ENCODE data around the gene ATP8A2. TPM values are rescaled to one million over a fixed set of nuclear protein-coding genes. Genes with fewer than 3 reads are reported as not detected.
A peak's percentile ranks its signal among the peaks of the same experiment; 100 is the strongest.

Gene ATP8A2
- total RNA-seq, 1 donor from 2014 or later: 1.9 TPM

GRCh38 chr13:25922376-25922775, 550.6 kb downstream of the ATP8A2 start:
- Histone ChIP-seq H3K4me1 (no peaks in the 10 kb centered on the region), H3K36me3 (no peaks in the 10 kb centered on the region), H3K9me3 (no peaks in the 10 kb centered on the region), H3K27me3 (no peaks in the 10 kb centered on the region), H3K4me3 (no peak overlapping the region), H3K27ac (no peak overlapping the region)
- intact Hi-C loops (cut with DNase I): no loop called here
- no peak for DNase-seq
- no peak for TF ChIP-seq CTCF (IDR thresholded peaks at IDR 0.05)
- no peak for ATAC-seq

- H3K4me1 ChIP-seq: no peaks in the 10 kb centered on the region
- H3K27ac ChIP-seq: no peak overlapping the region
- TF ChIP-seq CTCF (IDR thresholded peaks at IDR 0.05): no peak
- no peak overlapping the region for H3K4me3 ChIP-seq
- DNase-seq (no peak), ATAC-seq (peak; percentile 63)
- no peaks in the 10 kb centered on the region for H3K36me3 ChIP-seq
- intact Hi-C loops (cut with DNase I): no loop called here
- no peaks in the 10 kb centered on the region for H3K27me3 ChIP-seq
- H3K9me3 ChIP-seq: no peaks in the 10 kb centered on the region
Measured at GRCh38 chr13:25923217-25924085, 551.7 kb downstream of the ATP8A2 start.

- intact Hi-C loops (cut with DNase I): no loop called here
- Histone ChIP-seq H3K4me3 (no peak overlapping the region), H3K27me3 (no peaks in the 10 kb centered on the region), H3K27ac (no peak overlapping the region), H3K9me3 (no peaks in the 10 kb centered on the region), H3K4me1 (no peaks in the 10 kb centered on the region), H3K36me3 (no peaks in the 10 kb centered on the region)
- TF ChIP-seq CTCF (IDR thresholded peaks at IDR 0.05): no peak
- ATAC-seq: no peak
- DNase-seq: no peak
Measured at GRCh38 chr13:25927363-25927762, 555.6 kb downstream of the ATP8A2 start.

GRCh38 chr13:25927932-25928331, 556.2 kb downstream of the ATP8A2 start:
- H3K36me3 ChIP-seq: no peaks in the 10 kb centered on the region
- ATAC-seq (no peak), DNase-seq (no peak)
- no peak overlapping the region for H3K4me3 ChIP-seq
- H3K9me3 ChIP-seq: no peaks in the 10 kb centered on the region
- intact Hi-C loops (cut with DNase I): no loop called here
- H3K27ac ChIP-seq: no peak overlapping the region
- H3K4me1 ChIP-seq: no peaks in the 10 kb centered on the region
- no peaks in the 10 kb centered on the region for H3K27me3 ChIP-seq
- TF ChIP-seq CTCF (IDR thresholded peaks at IDR 0.05): no peak

DNA sequence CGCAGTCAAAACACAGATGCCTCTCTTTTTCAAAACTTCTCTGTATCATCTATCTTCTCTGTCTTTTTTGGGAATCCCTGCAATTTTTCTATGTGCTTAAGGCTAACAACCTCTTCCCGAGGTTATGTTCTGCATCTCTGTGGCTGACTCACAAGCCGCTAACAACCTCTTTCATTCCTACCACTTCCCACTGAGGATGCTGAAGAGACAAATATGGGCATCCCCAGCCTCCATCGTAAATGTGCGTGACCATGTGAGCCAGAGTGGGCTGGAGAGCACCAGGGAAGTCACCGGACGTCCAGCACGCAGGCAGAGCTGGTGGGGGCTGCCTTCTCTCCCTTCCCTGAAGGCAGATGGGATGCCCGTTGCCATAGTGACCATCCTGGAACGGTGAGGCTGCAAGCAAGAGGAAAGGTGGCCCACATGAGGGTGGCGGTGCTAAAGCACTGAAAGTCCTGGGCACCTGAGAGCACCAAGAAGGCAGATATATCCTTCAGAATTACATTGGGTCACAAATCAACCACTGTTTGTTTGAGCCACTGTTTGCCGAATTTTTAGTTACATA, 557.2 kb downstream of the ATP8A2 start:
- ATAC-seq: no peak
- H3K36me3 ChIP-seq: no peaks in the 10 kb centered on the region
- no peaks in the 10 kb centered on the region for H3K27me3 ChIP-seq
- no peak overlapping the region for H3K4me3 ChIP-seq
- intact Hi-C loops (cut with DNase I): no loop called here
- no peaks in the 10 kb centered on the region for H3K4me1 ChIP-seq
- no peak overlapping the region for H3K27ac ChIP-seq
- no peak for TF ChIP-seq CTCF (IDR thresholded peaks at IDR 0.05)
- no peaks in the 10 kb centered on the region for H3K9me3 ChIP-seq
- no peak for DNase-seq

All from upper lobe of right lung (tissue), 1 donor.